Hindlimb muscle (tissue), 1 donor: ENCODE results near the gene PCLO. TPM values are rescaled to one million over a fixed set of nuclear protein-coding genes. Genes with fewer than 3 reads are reported as not detected.

Experiments used
- DNase-seq: peaks from one replicate; pipeline ENCODE4 v3.0.0-alpha.2; 2013
- polyA plus RNA-seq: library from polyadenylated mRNA; unstranded; fragments of 120-200 nt; gene quantifications from one replicate; pipeline ENCODE4 v1.2.1, GENCODE V29; 2013; ENCODE audit not compliant: insufficient read length

PCLO gene
- polyA plus RNA-seq, 1 donor = 0.28 TPM

DNA sequence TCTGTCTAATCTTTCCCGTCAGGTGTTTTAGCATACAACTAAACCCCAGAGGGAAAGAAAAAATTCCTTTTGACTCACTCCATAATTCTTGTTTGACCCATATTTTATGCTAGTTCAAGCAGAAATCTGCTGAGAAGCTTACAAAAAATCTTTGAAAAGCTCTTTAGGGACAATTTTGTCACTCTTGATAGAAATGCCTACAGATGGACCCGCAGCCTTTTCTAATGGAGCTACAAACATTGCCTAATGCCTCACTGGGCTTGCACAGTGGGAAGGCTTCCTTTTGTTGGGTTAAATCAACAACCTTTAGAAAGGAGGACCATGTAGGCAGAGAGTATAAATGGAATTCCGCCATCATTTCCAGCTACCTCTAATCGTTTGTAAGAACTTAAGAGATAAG lies 344.5 kb downstream of the PCLO start:
- DNase-seq = no peak

- DNase-seq = no peak
Observed at GRCh38 chr7:82816272-82816671, 346.4 kb downstream of the PCLO start.

DNA sequence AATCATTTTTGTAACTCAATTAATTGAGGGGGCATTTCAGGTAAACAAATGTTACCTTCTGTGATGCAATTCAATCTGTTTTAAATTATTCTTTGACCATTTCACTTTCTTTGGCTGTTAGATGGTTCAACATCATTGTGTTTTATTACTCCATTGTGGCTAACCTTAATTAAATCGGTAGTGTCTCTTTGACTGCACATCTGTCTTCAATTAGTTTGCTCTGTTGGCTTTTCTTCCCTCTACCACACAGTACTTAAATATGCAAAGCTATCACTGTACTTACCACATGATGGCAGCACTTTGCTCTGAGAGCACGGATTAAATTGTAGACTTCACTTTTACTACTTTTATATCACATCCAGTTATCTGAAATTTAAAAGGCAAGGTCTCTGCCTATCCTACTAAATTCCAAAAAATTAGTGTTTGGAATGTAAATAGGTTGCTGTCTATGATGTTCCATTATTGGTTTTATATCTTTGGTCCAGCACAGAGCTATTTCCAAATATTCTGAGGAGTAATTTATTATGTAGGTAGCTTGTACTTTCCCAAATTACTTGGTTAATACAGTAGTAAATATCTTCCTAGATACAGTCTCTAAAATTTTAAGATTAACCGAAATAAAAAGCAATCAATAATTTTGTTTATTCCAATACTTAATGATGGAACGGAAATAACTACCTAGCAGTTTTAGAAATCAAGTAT lies 352.0 kb downstream of the PCLO start:
- DNase-seq = peak; percentile 47

GRCh38 chr7:82808633-82809032 lies 354.1 kb downstream of the PCLO start:
- DNase-seq = no peak

DNA sequence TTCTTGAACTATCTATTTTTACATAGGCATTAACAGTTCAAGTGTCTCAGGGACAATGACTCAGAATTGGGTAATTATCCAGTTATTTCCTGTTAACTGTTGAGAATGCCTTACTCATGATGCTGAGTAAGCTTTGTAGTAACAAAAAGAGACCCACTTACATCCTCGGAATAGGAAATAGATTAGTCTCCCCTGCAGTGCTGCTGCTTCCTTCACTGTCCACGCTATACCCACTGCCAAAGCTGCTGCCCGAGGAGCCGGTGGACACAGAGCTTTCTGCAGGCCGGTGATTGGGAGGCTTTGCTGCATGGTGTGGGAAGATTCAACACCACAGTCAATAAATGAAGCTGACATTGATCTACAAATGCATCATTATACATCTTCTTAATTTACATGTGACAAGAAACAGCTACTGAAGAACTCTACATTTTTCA lies 357.1 kb downstream of the PCLO start:
- DNase-seq = no peak

- no peak for DNase-seq
Observed at GRCh38 chr7:82803411-82803810, 359.3 kb downstream of the PCLO start.

DNA sequence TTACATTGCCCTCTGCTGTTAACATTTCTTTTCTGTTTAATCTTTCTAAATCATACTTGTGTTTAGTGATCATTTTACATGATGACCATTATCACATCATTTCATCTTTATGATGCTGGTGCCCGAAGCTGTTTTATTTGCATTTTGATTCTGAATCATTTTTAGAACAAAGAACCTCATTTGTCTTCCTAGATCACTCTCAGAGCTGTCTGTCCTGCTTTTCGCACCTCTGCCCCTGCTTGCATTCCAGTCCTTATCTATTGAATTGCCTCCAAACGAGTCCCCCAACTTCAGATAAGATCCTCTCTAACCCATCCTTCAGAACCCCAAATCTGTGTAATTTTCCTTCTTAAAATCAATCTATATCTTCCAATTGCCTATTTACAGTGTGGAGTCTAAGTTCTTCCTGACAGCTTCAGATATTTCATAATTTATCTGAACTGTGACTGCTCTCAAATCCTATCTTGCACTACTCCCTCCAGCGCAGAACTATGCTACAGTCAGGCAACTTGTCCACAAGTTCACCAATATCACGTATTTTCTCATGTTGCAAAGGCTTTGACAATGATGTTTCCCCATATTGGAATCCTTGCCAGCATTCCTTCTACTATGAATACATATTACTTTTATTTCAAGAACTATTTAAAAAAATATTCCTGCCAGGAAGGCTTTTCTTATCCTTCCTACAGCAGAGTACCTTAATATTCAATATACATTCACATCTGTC lies 372.6 kb downstream of the PCLO start:
- no peak for DNase-seq

- no peak for DNase-seq
Observed at GRCh38 chr7:82778021-82778420, 384.7 kb downstream of the PCLO start.

GRCh38 chr7:82762880-82763279 lies 399.8 kb downstream of the PCLO start:
- no peak for DNase-seq

GRCh38 chr7:82760831-82761230 lies 401.9 kb downstream of the PCLO start:
- DNase-seq = no peak

DNA sequence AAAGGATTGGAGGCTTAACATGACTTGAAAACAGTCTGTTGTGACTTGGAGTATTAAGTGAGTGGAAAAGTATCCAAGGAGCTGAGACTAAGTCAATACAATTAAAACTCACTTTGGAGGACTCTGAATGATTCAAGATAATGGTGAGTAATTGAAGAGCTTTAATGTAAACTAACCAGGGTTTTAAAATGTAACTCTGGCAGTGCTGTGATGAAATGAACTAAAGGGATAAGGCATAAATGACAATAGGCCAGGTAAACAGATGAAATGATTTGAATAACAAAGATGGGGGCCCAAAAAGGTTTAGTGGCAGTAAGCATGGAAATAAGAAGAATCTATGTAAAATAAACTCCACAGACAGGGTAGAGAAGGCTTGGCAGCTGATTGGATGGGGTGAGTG lies 402.6 kb downstream of the PCLO start:
- DNase-seq = no peak

GRCh38 chr7:82755705-82756551 lies 406.8 kb downstream of the PCLO start:
- no peak for DNase-seq

- DNase-seq = no peak
Observed at GRCh38 chr7:82750007-82750406, 412.7 kb downstream of the PCLO start.

DNA sequence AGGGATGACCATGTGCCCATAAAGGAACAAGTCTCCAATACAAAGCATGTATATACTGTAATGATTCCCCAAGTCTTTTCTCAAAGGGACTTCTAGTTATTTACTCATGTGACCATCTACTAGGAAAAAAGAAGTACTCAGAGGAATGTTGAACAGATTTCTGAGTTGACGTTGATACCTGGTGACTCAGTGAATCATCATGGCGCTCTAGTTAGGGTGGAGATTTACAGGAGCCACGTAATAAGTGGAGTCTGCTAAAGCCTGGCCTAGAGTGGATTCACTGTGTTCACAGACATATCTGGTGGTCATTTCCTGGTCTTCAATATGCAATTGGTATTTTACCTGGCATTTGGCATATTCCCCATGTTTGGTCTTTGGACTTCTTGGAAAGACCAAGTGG lies 416.9 kb downstream of the PCLO start:
- no peak for DNase-seq

GRCh38 chr7:82745117-82745516 lies 417.6 kb downstream of the PCLO start:
- DNase-seq = no peak

DNA sequence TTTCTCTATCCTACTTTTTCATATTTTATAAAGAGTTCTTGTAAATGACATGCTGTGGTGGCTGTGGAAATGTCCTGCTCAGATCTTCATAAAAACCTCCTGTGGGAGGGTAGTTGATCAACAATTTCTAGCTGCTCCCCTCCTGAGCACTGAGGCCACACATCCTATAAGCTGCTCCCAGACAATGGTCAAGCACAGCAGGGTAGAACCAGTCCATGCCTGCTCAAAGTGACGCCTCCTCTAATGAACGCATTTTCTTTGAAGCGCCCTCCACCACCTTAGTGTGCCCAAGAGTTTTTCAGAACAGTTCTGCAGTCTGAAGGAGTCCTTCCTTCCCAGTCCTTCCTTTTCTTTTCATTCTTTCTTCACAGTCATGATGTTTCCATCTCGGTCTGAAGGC lies 420.5 kb downstream of the PCLO start:
- DNase-seq = no peak

GRCh38 chr7:82741493-82741892 lies 421.2 kb downstream of the PCLO start:
- no peak for DNase-seq

DNA sequence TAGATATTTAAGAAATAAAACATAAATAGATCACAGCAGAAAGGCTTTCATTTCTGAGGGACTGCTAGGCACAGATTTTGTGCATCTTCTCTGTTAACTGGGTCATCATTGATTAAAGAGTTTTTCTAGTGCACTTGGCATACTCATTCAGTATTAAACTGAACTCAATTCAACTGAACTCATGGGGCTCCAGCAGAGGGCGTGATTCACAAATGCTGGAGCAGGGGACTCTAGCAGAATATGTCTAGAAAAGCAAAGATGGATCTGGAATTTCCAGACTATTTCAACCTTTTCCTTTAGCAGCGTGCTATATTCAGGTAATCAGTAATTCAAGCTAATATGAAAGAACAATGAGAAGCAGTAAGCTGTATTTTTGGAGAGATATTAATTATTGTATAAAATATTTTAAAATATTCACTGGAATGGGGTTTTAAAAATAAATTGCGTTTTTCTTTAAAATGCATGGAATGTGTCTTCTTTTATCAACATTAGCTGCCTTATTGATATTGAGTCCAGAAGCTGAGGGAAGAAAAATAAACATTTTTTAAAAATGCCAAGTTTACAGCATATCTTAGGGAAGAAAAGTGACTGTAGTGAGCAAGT lies 422.3 kb downstream of the PCLO start:
- DNase-seq = no peak

GRCh38 chr7:82736633-82737032 lies 426.1 kb downstream of the PCLO start:
- no peak for DNase-seq

DNA sequence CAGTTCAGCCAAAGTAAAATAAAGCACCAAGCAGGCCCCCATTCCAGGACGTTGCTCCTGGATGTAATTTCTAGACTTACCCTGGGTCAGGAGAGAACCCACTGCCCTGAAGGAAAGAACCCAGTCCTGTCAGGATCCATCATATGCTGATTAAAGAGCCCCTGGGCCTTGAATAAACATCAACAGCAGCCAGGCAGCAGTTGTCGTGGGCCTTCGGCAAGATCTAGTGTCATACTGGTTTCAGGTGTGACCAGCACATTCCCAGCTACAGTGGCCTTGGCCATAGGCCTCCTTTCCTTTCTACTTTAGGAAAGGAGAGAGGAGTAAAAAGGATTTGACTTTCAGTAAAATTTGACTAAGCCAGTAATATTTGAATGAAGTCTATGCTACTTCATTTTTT lies 430.0 kb downstream of the PCLO start:
- no peak for DNase-seq

GRCh38 chr7:82729172-82730030 lies 433.3 kb downstream of the PCLO start:
- no peak for DNase-seq
